ENCODE data around the gene PGS1. TPM values are rescaled to one million over a fixed set of nuclear protein-coding genes. Genes with fewer than 3 reads are reported as not detected.

The PGS1 gene
- polyA plus RNA-seq, 12 donors, result 21.0 to 38.1 (median 24.2) TPM; not detected in 1

- DNase-seq, result no peak
These were observed 32.5 kb upstream of the PGS1 start for GRCh38 chr17:78345791-78346494.

GRCh38 chr17:78346605-78347250 lies 31.7 kb upstream of the PGS1 start:
- DNase-seq, result no peak

GRCh38 chr17:78347453-78347852 lies 31.0 kb upstream of the PGS1 start:
- DNase-seq, result no peak

- no peak for DNase-seq
These were observed 30.2 kb upstream of the PGS1 start for GRCh38 chr17:78348055-78348770.

DNA sequence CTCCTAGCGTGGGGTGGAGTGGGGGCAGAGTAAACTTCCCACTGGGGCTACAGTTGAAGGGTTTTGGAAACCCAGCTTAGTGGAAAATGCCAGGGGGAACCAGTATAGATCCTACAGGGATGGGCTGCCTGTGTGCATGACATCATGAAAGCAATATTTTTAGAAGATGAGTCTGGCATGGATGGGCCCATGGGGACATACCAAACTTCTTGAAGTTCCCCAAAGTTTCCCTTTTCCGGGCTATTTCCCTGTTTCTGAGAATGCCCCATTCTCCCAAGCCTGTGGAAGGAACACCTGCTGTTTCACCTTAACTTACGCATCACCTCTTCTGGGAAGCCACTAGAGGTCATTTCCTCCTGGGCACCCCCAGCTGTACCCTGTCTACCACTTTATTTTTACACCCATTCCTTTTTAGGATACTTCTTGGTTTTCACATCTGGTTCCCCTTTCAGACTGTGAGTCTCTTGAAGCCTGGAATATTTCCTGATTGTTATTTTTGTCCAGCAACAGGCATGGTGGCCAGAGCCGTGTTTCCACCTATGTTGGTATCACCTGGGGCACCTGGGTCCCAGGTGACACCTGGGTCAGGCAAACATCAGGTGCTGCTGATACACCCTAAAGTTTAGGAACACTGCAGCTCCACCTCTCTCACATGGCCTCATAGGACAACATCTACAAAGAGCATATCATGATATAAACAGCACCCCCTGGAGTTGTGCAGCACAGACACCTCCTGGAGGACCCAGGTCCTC lies 28.4 kb upstream of the PGS1 start:
- DNase-seq, result no peak

GRCh38 chr17:78351449-78352006 lies 26.9 kb upstream of the PGS1 start:
- peak; percentile 86 for DNase-seq

- no peak for DNase-seq
These were observed 24.6 kb upstream of the PGS1 start for GRCh38 chr17:78353834-78354233.

DNA sequence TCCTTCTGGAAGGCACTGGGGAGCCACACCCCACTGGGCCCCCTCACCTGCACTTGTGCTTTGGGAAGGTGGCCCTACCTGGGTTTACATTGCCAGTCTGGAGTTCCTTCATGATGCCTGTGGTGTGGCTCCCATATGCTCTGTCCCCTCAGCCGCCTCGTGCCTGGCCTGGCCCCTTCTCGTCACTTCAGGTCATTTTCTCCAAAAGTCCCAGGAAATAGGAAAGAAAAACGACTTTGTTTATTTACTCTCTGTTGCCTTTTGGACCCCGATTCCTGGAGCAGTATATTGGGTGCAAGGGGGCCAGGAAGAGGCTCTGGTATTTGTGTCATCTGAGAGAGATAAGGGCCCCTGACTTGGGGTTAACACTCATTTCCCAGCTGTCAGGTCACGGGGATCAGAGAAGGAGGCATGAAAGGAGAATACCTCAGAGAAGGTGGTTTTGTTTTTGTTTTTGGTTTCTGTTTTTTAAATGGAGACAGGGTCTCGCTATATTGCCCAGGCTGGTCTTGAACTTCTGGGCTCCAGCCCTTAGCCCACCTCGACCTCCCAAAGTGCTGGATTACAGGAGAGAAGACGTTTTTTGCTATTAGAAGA lies 23.3 kb upstream of the PGS1 start:
- DNase-seq, result no peak

DNA sequence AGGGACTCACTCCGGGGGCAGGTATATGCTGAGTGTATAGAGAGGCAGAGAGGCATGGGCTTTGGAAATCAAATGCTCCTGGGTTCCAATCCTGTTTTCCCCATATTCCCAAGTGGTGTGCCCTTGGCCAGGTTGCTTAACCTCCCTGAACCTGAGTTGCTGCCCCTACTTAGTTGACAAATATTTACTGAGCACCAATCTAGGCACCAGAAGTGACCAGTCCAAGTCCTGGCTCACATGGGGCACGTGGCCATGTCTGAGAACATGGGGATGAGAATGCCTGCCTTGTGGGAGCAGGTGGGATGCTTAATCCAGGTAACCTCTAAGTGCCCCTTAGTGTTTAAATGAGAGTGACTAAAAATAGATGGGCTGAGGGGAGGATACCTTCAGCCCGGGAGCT lies 22.7 kb upstream of the PGS1 start:
- DNase-seq, result no peak

DNA sequence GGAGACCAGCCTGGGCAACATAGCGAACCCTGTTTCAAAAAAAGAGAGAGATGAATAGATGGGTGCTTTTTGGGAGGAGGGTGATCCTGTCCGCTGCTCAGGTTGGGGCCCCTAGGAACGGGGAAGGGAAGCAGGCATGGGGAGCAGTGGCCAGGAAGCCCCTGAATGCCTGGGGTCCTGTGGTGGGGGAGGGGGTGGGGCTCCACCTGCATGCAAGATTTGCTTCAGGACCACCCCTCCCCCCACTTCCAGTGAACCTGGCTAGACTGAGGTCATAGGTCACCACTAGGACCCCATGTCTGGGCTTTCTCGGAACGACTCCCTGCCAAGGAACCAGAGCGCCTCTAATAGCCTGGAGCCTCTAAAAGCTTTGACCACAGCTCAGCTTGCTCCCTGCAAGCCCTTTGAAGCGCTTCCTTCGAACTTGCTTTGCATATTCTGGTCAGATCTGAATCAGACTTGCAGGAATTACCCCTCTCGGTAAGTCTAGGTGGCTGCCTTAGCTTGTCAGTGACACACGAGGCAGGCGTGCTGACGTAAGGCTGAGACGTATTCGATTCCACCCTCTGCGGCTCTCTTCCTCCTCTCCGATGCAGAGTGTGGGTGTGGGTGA lies 22.2 kb upstream of the PGS1 start:
- DNase-seq, result no peak

- DNase-seq, result no peak
These were observed 21.3 kb upstream of the PGS1 start for GRCh38 chr17:78357177-78357586.

GRCh38 chr17:78357672-78358537 lies 20.5 kb upstream of the PGS1 start:
- DNase-seq, result no peak

DNA sequence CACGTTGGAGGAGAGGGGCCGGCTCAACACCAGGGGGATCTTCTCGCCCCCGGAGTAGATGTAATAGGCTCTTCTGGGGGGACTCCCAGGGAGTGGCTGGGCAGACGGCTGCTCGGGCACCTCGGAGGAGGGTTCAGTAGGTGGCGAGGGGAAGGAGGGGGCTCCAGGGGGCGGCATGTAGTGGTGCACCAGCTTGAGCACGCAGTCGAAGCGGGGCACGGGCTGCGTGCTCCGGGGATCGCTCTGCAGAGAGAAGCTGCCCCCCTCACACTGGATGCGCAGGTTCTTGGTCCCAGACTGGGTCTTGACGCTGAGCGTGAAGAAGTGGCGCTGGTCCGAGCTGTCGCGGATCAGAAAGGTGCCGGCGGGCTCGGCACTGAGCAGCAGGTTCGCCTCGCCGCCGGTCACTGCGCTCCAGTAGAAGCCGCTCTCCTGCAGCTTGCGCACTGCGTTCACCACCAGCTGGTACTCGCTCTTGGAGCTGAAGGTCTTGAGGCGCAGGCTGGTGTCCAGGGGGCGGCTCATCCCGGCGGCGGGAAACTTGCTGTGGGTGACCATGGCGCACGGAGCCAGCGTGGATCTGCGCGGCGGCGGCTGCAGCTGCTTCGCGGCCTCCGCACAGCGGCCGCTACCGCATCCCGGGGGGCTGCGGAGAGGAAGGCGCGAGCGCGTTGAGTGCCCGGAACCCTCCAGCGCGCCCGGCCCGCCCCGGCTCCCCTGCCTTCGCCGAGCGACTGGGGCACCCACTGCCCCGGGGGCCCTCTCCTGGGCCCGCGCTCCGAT lies 19.7 kb upstream of the PGS1 start:
- DNase-seq, result no peak

DNA sequence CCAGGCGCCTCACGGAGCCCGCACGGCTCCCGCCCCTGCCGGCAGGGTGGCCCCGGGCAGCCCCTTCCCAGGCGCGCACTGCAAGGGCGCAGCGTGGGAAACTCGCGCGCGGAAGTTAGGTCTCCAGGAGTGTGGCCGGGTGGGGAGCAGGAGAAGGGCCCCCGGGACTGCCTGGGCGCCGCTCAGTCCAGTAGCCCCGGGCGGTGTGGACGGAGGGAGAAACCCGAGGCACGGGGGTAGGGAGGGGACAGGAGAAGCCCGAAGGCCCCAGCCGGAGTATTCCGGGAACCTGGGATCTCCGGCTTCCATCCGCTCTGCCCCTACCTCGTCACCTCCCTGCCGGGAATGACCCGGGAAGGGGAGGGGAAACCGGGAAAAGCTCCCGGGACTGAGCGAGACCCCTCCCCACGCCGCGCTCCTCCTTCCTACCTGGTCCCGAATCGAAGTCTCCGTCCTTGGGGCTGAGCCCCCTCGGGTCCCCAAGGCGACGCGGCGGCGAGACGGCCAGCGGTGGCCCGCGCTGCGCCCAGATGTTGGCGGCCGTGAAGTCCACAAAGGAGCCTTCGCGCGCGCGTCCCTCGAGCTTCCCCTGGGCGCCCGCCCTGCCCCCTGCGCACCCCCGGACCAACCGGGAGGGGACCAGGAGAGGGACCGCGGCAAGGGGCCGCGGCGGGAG lies 19.0 kb upstream of the PGS1 start:
- DNase-seq, result no peak

- peak; percentile 93 for DNase-seq
These were observed 18.5 kb upstream of the PGS1 start, which contains the start of gene SOCS3 for GRCh38 chr17:78359997-78360370. SOCS3 (minus strand) TSS chr17:78360077; CDS start chr17:78359095, 982 bp downstream.

GRCh38 chr17:78360371-78361224 lies 17.9 kb upstream of the PGS1 start:
- peak; percentile 85 for DNase-seq

DNA sequence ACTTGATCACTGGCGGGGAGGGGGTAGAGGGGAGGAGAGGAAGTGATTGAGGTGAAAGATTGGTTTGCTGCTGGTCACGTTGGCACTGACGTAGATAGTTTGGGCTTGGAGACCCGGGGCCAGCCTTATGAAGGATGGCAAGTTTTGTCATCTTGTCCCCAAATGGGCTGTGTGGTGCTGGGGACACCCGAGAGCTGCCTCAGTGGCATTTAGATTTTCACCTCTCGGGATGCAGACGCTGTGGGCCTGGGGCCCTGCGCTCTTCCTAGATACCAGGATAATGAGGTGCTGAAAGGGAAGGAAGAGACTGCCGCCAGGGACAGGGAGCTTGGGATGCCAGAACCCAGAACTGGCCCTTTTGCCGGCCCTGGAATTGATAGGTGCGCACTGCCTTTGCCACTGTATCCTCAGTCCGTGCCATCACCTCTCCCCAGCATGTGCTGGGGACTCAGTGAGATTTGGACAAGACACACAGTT lies 17.2 kb upstream of the PGS1 start:
- no peak for DNase-seq

Data from muscle of arm (tissue), 12 donors.